WI38 (cell line): ENCODE measurements around the gene ERMN.
"Not testable (repeated sequence)": the region's sequence is repeated elsewhere in the genome, so short reads cannot be mapped to it uniquely, and the experiment has no call there.

ENCODE experiments used
- H3K4me3 ChIP-seq: 2 replicates; pipeline ENCODE4 v1.5.1; 2011; ENCODE audit warnings: low read depth, mild to moderate bottlenecking, control low read depth, low read length
- TF ChIP-seq, protein P1 (sequence below): IDR thresholded peaks from 2 replicates; pipeline ENCODE4 v1.5.1; 2012; ENCODE audit warnings: low read depth, mild to moderate bottlenecking, control low read depth, low read length

The ERMN gene

GRCh38 chr2:157361526-157361925 is 35.9 kb upstream of the ERMN start:
- no peak overlapping the region for H3K4me3 ChIP-seq
- TF ChIP-seq, protein P1, sequence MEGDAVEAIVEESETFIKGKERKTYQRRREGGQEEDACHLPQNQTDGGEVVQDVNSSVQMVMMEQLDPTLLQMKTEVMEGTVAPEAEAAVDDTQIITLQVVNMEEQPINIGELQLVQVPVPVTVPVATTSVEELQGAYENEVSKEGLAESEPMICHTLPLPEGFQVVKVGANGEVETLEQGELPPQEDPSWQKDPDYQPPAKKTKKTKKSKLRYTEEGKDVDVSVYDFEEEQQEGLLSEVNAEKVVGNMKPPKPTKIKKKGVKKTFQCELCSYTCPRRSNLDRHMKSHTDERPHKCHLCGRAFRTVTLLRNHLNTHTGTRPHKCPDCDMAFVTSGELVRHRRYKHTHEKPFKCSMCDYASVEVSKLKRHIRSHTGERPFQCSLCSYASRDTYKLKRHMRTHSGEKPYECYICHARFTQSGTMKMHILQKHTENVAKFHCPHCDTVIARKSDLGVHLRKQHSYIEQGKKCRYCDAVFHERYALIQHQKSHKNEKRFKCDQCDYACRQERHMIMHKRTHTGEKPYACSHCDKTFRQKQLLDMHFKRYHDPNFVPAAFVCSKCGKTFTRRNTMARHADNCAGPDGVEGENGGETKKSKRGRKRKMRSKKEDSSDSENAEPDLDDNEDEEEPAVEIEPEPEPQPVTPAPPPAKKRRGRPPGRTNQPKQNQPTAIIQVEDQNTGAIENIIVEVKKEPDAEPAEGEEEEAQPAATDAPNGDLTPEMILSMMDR = no peak

- no peak overlapping the region for H3K4me3 ChIP-seq
- TF ChIP-seq, protein P1 = no peak
Measured at GRCh38 chr2:157359628-157360027, 34.0 kb upstream of the ERMN start.

DNA sequence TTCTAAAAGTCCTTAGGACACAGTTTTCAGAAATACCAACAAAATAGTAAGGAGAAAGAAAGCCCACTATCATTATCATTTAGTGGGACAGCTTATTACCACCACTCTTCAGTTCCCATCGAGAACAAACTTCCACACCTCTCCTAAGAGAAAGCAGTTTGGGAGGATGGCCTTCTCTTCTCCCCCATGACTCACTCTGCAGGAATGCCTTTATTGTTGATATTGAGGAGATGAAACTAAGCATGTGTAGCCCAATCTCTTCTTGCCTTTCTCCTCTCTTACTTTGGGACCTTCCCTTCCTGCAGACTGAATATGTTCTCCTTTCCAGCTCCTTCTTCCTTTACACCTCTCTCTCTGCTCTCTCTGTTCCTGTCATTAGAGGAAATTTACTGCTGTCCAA is 30.0 kb upstream of the ERMN start:
- TF ChIP-seq, protein P1 = no peak
- no peak overlapping the region for H3K4me3 ChIP-seq

DNA sequence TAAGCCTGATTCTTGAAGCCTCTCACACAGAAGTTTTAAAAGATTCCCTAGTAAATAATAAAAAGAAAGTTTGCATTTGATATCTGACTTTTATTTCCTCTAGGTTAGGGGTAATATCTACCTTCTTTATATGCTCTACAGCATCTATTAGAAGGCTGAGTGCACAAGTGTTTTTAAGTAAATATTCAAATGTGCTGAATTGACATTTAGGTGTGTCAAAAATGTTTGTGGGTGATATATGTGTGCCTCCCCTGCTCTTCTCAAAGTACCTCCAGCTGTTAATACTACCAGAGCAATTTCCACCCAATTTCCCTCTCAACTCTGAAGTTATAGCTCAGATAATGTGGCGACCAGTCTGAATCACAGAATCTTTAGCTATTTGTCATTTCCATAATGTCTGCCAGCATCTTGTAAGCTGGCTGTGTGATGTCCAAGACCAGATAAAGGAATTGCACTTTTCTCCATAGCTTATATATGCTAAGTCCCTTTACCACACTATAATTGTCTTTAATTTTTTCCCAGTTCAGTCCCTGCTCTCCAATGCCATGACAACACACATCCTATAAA is 24.4 kb upstream of the ERMN start:
- TF ChIP-seq, protein P1 = no peak

GRCh38 chr2:157348291-157348921 is 22.8 kb upstream of the ERMN start:
- TF ChIP-seq, protein P1 = no peak
- no peak overlapping the region for H3K4me3 ChIP-seq

More for the DNA sequence above, 24.4 kb upstream of the ERMN start:
- no peak overlapping the region for H3K4me3 ChIP-seq

DNA sequence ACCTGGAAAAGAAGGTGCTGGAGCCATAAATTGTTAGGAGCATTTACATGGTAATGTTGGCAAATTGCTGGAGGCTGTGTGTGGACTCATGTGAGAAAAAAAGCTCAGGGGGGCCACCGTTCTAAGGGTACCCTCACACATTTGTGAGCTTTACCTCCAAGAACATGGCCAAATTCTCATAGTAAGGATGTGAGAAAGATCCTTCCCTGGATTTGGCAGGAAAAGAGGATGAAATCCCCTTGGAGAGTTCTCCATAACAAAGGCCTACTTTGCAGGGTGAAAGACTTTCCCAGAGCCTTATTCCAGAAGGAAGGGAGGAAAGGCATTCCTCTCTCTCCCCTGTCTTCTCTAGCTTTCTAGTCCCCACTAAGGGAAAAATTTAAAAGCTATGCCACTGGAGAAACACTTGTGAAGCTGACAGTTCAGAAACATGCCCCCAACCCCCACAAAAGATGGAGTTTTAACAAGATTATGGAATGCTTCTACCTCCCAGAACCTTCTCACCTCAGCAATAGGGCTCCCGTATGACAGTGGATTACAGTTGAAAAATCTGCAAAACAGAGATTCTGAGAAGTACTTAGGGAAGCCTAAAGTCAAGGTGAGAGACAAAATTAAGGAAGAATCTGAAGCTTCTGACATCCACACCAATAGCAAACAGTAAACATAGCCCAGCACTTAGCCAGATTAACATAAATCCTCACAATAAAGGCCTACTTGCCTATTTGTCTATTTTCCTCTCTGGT is 20.2 kb upstream of the ERMN start:
- no peak overlapping the region for H3K4me3 ChIP-seq
- TF ChIP-seq, protein P1 = no peak

- not testable (repeated sequence) for H3K4me3 ChIP-seq
Measured at GRCh38 chr2:157341381-157341780, 15.8 kb upstream of the ERMN start.
